Astrocyte of the spinal cord (primary cell): ENCODE data around the gene GIPC2.
"Not testable (repeated sequence)": the region's sequence is repeated elsewhere in the genome, so short reads cannot be mapped to it uniquely, and the experiment has no call there.

Experiments used
- DNase-seq: peaks from one replicate; pipeline ENCODE4 v3.0.0; 2011; ENCODE audit warnings: low read depth, low spot score
- H3K4me3 ChIP-seq: 2 replicates; pipeline ENCODE4 v1.5.1; 2011; ENCODE audit warnings: low read depth, mild to moderate bottlenecking, low read length, moderate library complexity
- in situ Hi-C: cut with HindIII; loops from 2 replicates; pipeline ENCODE4 v1.10.0; 2017; ENCODE audit warnings: low sequenced_read_pairs
- TF ChIP-seq, protein P1 (sequence below): IDR thresholded peaks from 2 replicates; pipeline ENCODE4 v1.5.1; 2012; ENCODE audit warnings: low read depth, mild to moderate bottlenecking, low read length, inconsistent platforms

Gene GIPC2

GRCh38 chr1:78045926-78046778 lies at the start of gene GIPC2:
Gene GIPC2 (plus strand): TSS chr1:78045966. CDS start chr1:78046095, 129 bp downstream.
- in situ Hi-C loops, result no loop called here
- TF ChIP-seq, protein P1, sequence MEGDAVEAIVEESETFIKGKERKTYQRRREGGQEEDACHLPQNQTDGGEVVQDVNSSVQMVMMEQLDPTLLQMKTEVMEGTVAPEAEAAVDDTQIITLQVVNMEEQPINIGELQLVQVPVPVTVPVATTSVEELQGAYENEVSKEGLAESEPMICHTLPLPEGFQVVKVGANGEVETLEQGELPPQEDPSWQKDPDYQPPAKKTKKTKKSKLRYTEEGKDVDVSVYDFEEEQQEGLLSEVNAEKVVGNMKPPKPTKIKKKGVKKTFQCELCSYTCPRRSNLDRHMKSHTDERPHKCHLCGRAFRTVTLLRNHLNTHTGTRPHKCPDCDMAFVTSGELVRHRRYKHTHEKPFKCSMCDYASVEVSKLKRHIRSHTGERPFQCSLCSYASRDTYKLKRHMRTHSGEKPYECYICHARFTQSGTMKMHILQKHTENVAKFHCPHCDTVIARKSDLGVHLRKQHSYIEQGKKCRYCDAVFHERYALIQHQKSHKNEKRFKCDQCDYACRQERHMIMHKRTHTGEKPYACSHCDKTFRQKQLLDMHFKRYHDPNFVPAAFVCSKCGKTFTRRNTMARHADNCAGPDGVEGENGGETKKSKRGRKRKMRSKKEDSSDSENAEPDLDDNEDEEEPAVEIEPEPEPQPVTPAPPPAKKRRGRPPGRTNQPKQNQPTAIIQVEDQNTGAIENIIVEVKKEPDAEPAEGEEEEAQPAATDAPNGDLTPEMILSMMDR, result no peak
- peak; percentile 35 for DNase-seq
- H3K4me3 ChIP-seq, result peak within 1 kb of the TSS; percentile 52

DNA sequence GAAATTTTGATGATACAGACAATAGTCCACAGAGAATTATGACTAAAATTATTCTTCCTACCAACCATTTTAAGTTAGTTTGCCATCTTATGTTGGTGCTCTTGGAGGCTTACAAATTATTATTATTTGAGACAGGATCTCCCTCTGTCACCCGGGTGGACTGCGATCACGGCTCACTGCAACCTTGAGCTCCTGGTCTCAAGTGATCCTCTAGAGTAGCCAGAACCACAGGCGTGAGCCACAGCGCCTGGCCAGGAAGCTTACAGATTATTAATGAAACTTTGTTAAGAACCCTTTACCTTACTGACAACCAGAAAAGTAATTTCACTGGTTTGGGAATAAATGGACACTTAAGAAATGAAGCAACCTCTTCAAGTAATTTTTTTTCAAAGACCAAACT lies 49.0 kb upstream of the GIPC2 start:
- in situ Hi-C loops, result no loop called here
- H3K4me3 ChIP-seq, result no peak overlapping the region
- TF ChIP-seq, protein P1, result no peak
- no peak for DNase-seq

GRCh38 chr1:78000536-78000935 lies 45.2 kb upstream of the GIPC2 start:
- DNase-seq, H3K4me3 ChIP-seq, in situ Hi-C loops: not testable (repeated sequence)

- TF ChIP-seq, protein P1, result no peak
- no peak overlapping the region for H3K4me3 ChIP-seq
- in situ Hi-C loops, result no loop called here
- DNase-seq, result peak; percentile 32
Observed at GRCh38 chr1:78003070-78003746, 42.6 kb upstream of the GIPC2 start.

GRCh38 chr1:78003882-78004718 lies 41.7 kb upstream of the GIPC2 start:
- TF ChIP-seq, protein P1, result no peak
- peak overlapping the region; percentile 77 for H3K4me3 ChIP-seq
- in situ Hi-C loops, result no loop called here
- peak; percentile 90 for DNase-seq

- peak within 1 kb of the TSS; percentile 77 for H3K4me3 ChIP-seq
- DNase-seq, result peak; percentile 98
- in situ Hi-C loops, result no loop called here
- TF ChIP-seq, protein P1, result no peak
Observed at GRCh38 chr1:78004719-78005447, 40.9 kb upstream of the GIPC2 start, which contains the start of gene DNAJB4. Gene DNAJB4 (plus strand): TSS chr1:78004939. CDS start chr1:78005111, 172 bp downstream.
